HG02610 (cell line): ENCODE results near the gene MFSD6L.

ENCODE experiments used
- ATAC-seq: cut with Tn5 transposase; IDR thresholded peaks from one replicate; pipeline ENCODE4 v1.9.1; 2021; ENCODE audit warnings: mild to moderate bottlenecking, moderate library complexity; ENCODE audit not compliant: unreplicated experiment

The MFSD6L gene

GRCh38 chr17:8747742-8748141 is 51.4 kb downstream of the MFSD6L start:
- no peak for ATAC-seq
